ENCODE measurements around the gene LPXN. TPM values are rescaled to one million over a fixed set of nuclear protein-coding genes. Genes with fewer than 3 reads are reported as not detected.

The LPXN gene
- total RNA-seq, 4 donors from 2014 or later, result 5.8 to 14.4 (median 9.4) TPM

DNA sequence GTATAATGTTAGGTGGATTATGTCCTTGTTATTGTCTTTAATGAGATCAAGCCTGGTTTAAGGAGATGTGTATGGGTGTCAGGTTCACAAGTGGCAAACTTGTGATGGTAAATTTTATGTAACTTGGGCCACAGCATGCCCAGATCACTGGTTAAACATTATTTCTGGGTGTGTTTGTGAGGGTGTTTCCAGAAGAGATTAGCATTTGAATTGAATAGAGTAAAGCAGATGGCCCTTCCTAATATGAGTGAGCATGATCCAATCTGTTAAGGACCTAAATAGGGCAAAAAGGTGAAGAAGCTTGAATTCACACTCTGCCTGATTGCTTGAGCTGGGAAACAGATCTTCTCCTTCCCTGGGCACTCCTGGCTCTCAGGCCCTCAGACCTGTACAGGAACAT lies 88.5 kb downstream of the LPXN start:
- Histone ChIP-seq H3K4me1 (no peaks in the 10 kb centered on the region), H3K36me3 (no peaks in the 10 kb centered on the region), H3K27ac (no peak overlapping the region), H3K9me3 (no peaks in the 10 kb centered on the region), H3K4me3 (replicated peaks in 1 of 3) (no peak overlapping the region), H3K27me3 (no peaks in the 10 kb centered on the region)
- DNase-seq, result no peak
- intact Hi-C loops (cut with DNase I), result no loop called here
- TF ChIP-seq POLR2A (IDR thresholded peaks at IDR 0.05), result no peak
- TF ChIP-seq, protein P1, sequence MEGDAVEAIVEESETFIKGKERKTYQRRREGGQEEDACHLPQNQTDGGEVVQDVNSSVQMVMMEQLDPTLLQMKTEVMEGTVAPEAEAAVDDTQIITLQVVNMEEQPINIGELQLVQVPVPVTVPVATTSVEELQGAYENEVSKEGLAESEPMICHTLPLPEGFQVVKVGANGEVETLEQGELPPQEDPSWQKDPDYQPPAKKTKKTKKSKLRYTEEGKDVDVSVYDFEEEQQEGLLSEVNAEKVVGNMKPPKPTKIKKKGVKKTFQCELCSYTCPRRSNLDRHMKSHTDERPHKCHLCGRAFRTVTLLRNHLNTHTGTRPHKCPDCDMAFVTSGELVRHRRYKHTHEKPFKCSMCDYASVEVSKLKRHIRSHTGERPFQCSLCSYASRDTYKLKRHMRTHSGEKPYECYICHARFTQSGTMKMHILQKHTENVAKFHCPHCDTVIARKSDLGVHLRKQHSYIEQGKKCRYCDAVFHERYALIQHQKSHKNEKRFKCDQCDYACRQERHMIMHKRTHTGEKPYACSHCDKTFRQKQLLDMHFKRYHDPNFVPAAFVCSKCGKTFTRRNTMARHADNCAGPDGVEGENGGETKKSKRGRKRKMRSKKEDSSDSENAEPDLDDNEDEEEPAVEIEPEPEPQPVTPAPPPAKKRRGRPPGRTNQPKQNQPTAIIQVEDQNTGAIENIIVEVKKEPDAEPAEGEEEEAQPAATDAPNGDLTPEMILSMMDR (IDR thresholded peaks at IDR 0.05), result no peak

DNA sequence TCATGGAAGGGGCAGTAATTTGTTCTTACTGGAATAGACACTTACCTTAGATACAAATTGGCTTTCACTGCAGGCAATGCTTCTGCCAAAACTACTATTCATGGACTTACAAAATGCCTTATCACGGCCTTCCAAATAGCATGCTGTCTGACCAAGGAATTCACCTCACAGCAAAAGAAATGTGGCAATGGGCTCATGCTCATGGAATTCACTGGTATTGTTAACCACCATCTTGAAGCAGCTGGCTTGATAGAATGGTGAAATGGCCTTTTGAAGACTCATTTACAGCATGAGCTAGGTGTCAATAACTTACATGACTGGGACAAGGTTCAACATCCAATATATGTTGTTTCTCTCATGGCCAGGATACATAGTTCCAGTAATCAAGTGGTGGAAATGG lies 89.7 kb downstream of the LPXN start:
- no peak for DNase-seq
- H3K36me3 ChIP-seq, result no peaks in the 10 kb centered on the region
- H3K9me3 ChIP-seq, result no peaks in the 10 kb centered on the region
- WGBS, 2 donors, result 71 to 88% methylated on average over 1 of the region's 1 CpG
- intact Hi-C loops (cut with DNase I), result no loop called here
- TF ChIP-seq, protein P1 (IDR thresholded peaks at IDR 0.05), result no peak
- no peak for TF ChIP-seq POLR2A (IDR thresholded peaks at IDR 0.05)
- H3K4me3 ChIP-seq (replicated peaks in 1 of 3), result no peak overlapping the region
- H3K27me3 ChIP-seq, result no peaks in the 10 kb centered on the region
- no peak overlapping the region for H3K27ac ChIP-seq
- no peaks in the 10 kb centered on the region for H3K4me1 ChIP-seq

Other genes with a start within 250 kb of the LPXN start
- gene OR5B17, start 216.8 kb downstream of the LPXN start, total RNA-seq, result not detected
- not detected for gene OR5B3, start 169.0 kb downstream of the LPXN start, total RNA-seq
- not detected for gene OR5B2, start 147.7 kb downstream of the LPXN start, total RNA-seq
- gene OR5B12, start 133.6 kb downstream of the LPXN start, total RNA-seq, result not detected
- gene OR5B21, start 67.8 kb downstream of the LPXN start, total RNA-seq, result not detected
- gene ZFP91, start 3.2 kb upstream of the LPXN start, total RNA-seq, result 10 to 100 TPM; 49.8 to 63.7 (median 59.1) TPM
- gene CNTF, start 46.8 kb upstream of the LPXN start, total RNA-seq, result 1 to 10 TPM; 1.6 to 5.0 (median 1.7) TPM
- gene GLYAT, start 156.1 kb upstream of the LPXN start, total RNA-seq, result not detected